IMR-90 (cell line): Measurements from ENCODE around the gene CCDC38. TPM values are rescaled to one million over a fixed set of nuclear protein-coding genes. Genes with fewer than 3 reads are reported as not detected.

Experiments
- ATAC-seq: fragments of 200-7000 bp; cut with Tn5 transposase; 2 replicates; pipeline ENCODE4 v1.9.1; 2020; ENCODE audit warnings: low read depth, mild to moderate bottlenecking, moderate library complexity
- BruUV-seq: library from RNA; stranded (reverse); fragments of 400-500 nt; replicated peaks from 2 replicates; lab custom pipeline; 2021; lab: Mats Ljungman, UMichigan
- CTCF ChIA-PET: fragments of 300-600 bp; formaldehyde crosslinking; extraction: SDS; loops from one replicate; lab custom pipeline; 2021; ENCODE audit warnings: antibody characterized with exemption; lab: Yijun Ruan, JAX
- POLR2A ChIA-PET: fragments of 300-600 bp; sonication (Branson Sonifier 250); formaldehyde crosslinking; loops from one replicate; lab custom pipeline; 2022; ENCODE audit warnings: antibody characterized with exemption; ENCODE audit not compliant: unreplicated experiment; lab: Charles Lee
- DNase-seq: peaks from one replicate; pipeline ENCODE4 v3.0.0; 2013
- H2AFZ ChIP-seq: replicated peaks from 2 replicates; pipeline ENCODE3; 2013; ENCODE audit warnings: low read length, mild to moderate bottlenecking; ENCODE audit not compliant: poor library complexity
- H2AK5ac ChIP-seq: 2 replicates; pipeline ENCODE4 v1.6.1; 2013; ENCODE audit warnings: low read depth, low read length, inconsistent platforms
- H2AK9ac ChIP-seq: replicated peaks from 2 replicates; pipeline ENCODE3; 2013; ENCODE audit warnings: mild to moderate bottlenecking, low read depth, low read length, moderate library complexity; ENCODE audit not compliant: poor library complexity
- H2BK120ac ChIP-seq: 2 replicates; pipeline ENCODE4 v1.6.1; 2013; ENCODE audit warnings: low read depth, low read length, inconsistent platforms
- H2BK15ac ChIP-seq: 3 replicates; pipeline ENCODE4 v1.6.1; 2013; ENCODE audit warnings: low read depth, low read length, inconsistent platforms
- H2BK20ac ChIP-seq: 2 replicates; pipeline ENCODE4 v1.6.1; 2013; ENCODE audit warnings: low read depth, mild to moderate bottlenecking, inconsistent platforms, low read length, moderate library complexity
- H2BK5ac ChIP-seq: 2 replicates; pipeline ENCODE4 v1.6.1; 2013; ENCODE audit warnings: mild to moderate bottlenecking, low read depth, low read length, inconsistent platforms; ENCODE audit not compliant: poor library complexity, severe bottlenecking
- H3K14ac ChIP-seq: replicated peaks from 2 replicates; pipeline ENCODE4 v1.6.1; 2013; ENCODE audit warnings: low read depth, low read length, inconsistent platforms
- H3K18ac ChIP-seq: 2 replicates; pipeline ENCODE4 v1.6.1; 2013; ENCODE audit warnings: low read depth, low read length, control low read depth
- H3K23ac ChIP-seq: 2 replicates; pipeline ENCODE4 v1.6.1; 2013; ENCODE audit warnings: low read depth, low read length, inconsistent platforms
- H3K27ac ChIP-seq: 2 replicates; pipeline ENCODE4 v1.5.1; 2013; ENCODE audit warnings: mild to moderate bottlenecking, control low read depth, low read length; ENCODE audit not compliant: insufficient read depth
- H3K27me3 ChIP-seq: 2 replicates; pipeline ENCODE4 v1.6.1; 2013; ENCODE audit warnings: low read length; ENCODE audit not compliant: control insufficient read depth, insufficient read depth
- H3K36me3 ChIP-seq: 2 replicates; pipeline ENCODE4 v1.6.1; 2013; ENCODE audit warnings: low read length, mixed read lengths; ENCODE audit not compliant: control insufficient read depth, insufficient read depth
- H3K4ac ChIP-seq: 2 replicates; pipeline ENCODE4 v1.6.1; 2013; ENCODE audit warnings: low read depth, low read length, inconsistent platforms
- H3K4me1 ChIP-seq: 2 replicates; pipeline ENCODE4 v1.6.1; 2013; ENCODE audit warnings: low read length, mixed read lengths; ENCODE audit not compliant: control insufficient read depth, insufficient read depth
- H3K4me2 ChIP-seq: 2 replicates; pipeline ENCODE4 v1.6.1; 2013; ENCODE audit warnings: low read depth, mild to moderate bottlenecking, control low read depth, low read length, moderate library complexity
- H3K4me3 ChIP-seq: 2 replicates; pipeline ENCODE4 v1.5.1; 2013; ENCODE audit warnings: low read depth, mild to moderate bottlenecking, control low read depth, low read length, moderate library complexity; ENCODE audit not compliant: insufficient read depth
- H3K56ac ChIP-seq: 2 replicates; pipeline ENCODE4 v1.6.1; 2013; ENCODE audit warnings: low read length, inconsistent platforms; ENCODE audit not compliant: insufficient read depth; ENCODE audit errors: extremely low read depth
- H3K79me1 ChIP-seq, 2 experiments: 2 replicates each; pipeline ENCODE4 v1.6.1; 2013; ENCODE audit warnings: low read length in 2 of 2, inconsistent platforms in 1 of 2, low read depth in 1 of 2
- H3K9ac ChIP-seq: 2 replicates; pipeline ENCODE4 v1.6.1; 2013; ENCODE audit warnings: low read depth, low read length, control low read depth
- H3K9me1 ChIP-seq: 2 replicates; pipeline ENCODE4 v1.6.1; 2013; ENCODE audit warnings: low read length, inconsistent platforms; ENCODE audit not compliant: insufficient read depth
- H3K9me3 ChIP-seq: 2 replicates; pipeline ENCODE4 v1.6.1; 2013; ENCODE audit warnings: low read length; ENCODE audit not compliant: control insufficient read depth, insufficient read depth
- H4K20me1 ChIP-seq: 2 replicates; pipeline ENCODE4 v1.6.1; 2013; ENCODE audit warnings: low read length, inconsistent platforms; ENCODE audit not compliant: insufficient read depth
- H4K5ac ChIP-seq: 2 replicates; pipeline ENCODE4 v1.6.1; 2013; ENCODE audit warnings: mild to moderate bottlenecking, low read depth, low read length, control low read depth
- H4K8ac ChIP-seq, 2 experiments: 2 replicates each; pipeline ENCODE4 v1.6.1; 2013; ENCODE audit warnings: low read depth in 2 of 2, low read length in 2 of 2, control low read depth in 1 of 2, inconsistent platforms in 1 of 2
- H4K91ac ChIP-seq: 2 replicates; pipeline ENCODE4 v1.6.1; 2013; ENCODE audit warnings: low read depth, low read length, inconsistent platforms; ENCODE audit not compliant: insufficient read depth
- MAZ ChIP-seq: IDR thresholded peaks from 2 replicates; pipeline ENCODE4 v1.6.1; 2012; ENCODE audit warnings: low read depth, mild to moderate bottlenecking, low read length, improper control_type of control experiment, moderate library complexity, borderline replicate concordance
- MXI1 ChIP-seq: IDR thresholded peaks from 2 replicates; pipeline ENCODE4 v1.6.1; 2012; ENCODE audit warnings: low read depth, mild to moderate bottlenecking, low read length, moderate library complexity, borderline replicate concordance
- RAD21 ChIP-seq: IDR thresholded peaks from 2 replicates; pipeline ENCODE4 v1.6.1; 2012; ENCODE audit warnings: low read length, improper control_type of control experiment
- WGBS, 2 experiments: methylation state at CpG; one replicate each; pipeline versions ENCODE4 v1.1.5 to v1.1.7; 2013; ENCODE audit warnings: missing lambda C conversion rate in 2 of 2; ENCODE audit not compliant: insufficient read length in 1 of 2; ENCODE audit errors: extremely low coverage in 2 of 2; 5-methylcytosine and 5-hydroxymethylcytosine counted together
- dilution Hi-C: fragments of 300-500 bp; cut with HindIII; formaldehyde crosslinking; loops from one replicate; pipeline ENCODE4 v1.14.3; 2018; ENCODE audit warnings: low sequenced_read_pairs; ENCODE audit not compliant: unreplicated experiment
- in situ Hi-C: fragments of 300-500 bp; cut with MboI; formaldehyde crosslinking; loops from 3 replicates; pipeline ENCODE4 v1.14.3; 2019; ENCODE audit warnings: low sequenced_read_pairs, inconsistent platforms, mixed read lengths
- intact Hi-C: fragments of 100-400 bp; cut with micrococcal nuclease; formaldehyde crosslinking; loops from 2 replicates; pipeline ENCODE4 v1.10.0; 2022
- polyA plus RNA-seq, 3 experiments: library from polyadenylated mRNA; depleted of rRNA; stranded (reverse); fragments of >200 nt; gene quantifications; 2 replicates each; pipeline ENCODE4 v1.2.3, GENCODE V29; 2012; ENCODE audit warnings: low replicate concordance in 1 of 3
- total RNA-seq: library from RNA; depleted of rRNA; stranded (reverse); fragments of >200 nt; gene quantifications from 2 replicates; pipeline ENCODE4 v1.2.3, GENCODE V29; 2012

The CCDC38 gene
- total and polyA plus RNA-seq, 2 of the 4 experiments (the other 2 are of a cell fraction): not detected

- Histone ChIP-seq H2BK20ac (no peak overlapping the region), H2BK15ac (no peak overlapping the region), H3K9ac (no peak overlapping the region), H4K5ac (no peak overlapping the region), H2AFZ (no peak overlapping the region), H3K4me2 (no peak overlapping the region), H4K20me1 (no peaks in the 10 kb centered on the region), H3K56ac (no peak overlapping the region), H3K18ac (no peak overlapping the region), H3K36me3 (no peaks in the 10 kb centered on the region), H4K8ac (no peak overlapping the region), H3K14ac (no peak overlapping the region), H3K27ac (no peak overlapping the region), H3K9me1 (peaks cover 5% of the 10 kb centered on the region), H2AK9ac (no peak overlapping the region), H3K4ac (no peak overlapping the region), H3K27me3 (peaks cover 3% of the 10 kb centered on the region; the same call in 1 of the 2 replicates), H2BK5ac (no peak overlapping the region), H4K91ac (no peak overlapping the region), H3K4me3 (no peak overlapping the region), H3K23ac (no peak overlapping the region), H3K79me1 (no peaks in the 10 kb centered on the region), H2BK120ac (no peak overlapping the region), H3K9me3 (no peaks in the 10 kb centered on the region), H2AK5ac (no peak overlapping the region), H3K4me1 (peaks cover 8% of the 10 kb centered on the region; the same call in 1 of the 2 replicates)
- no peak for DNase-seq
- no TSS peak for BruUV-seq
- WGBS, 2 experiments: no CpG with 5 or more reads among the region's 1 CpG
- intact Hi-C loops: loop anchor here (10.0 kb wide), 1 partner anchor 1280 kb away; no protein-coding TSS in a partner anchor
- POLR2A ChIA-PET: no interaction called here
- in situ Hi-C loops: no loop called here
- dilution Hi-C loops: no loop called here
- ATAC-seq: no peak
- CTCF ChIA-PET: no interaction called here
- TF ChIP-seq RAD21 (no peak), MXI1 (no peak), MAZ (no peak)
Measured at GRCh38 chr12:95834572-95834971, 107.8 kb downstream of the CCDC38 start.
